Activated B cell treated with CpG ODN at 0.5 μM for 24 hours (primary cell): ENCODE results near the gene PCID2. TPM values are rescaled to one million over a fixed set of nuclear protein-coding genes. Genes with fewer than 3 reads are reported as not detected.

Experiments
- ATAC-seq: fragments of 200-7000 bp; cut with Tn5 transposase; one replicate; pipeline ENCODE4 v1.10.0; 2021; ENCODE audit warnings: low read depth, mild to moderate bottlenecking, moderate library complexity
- CTCF ChIA-PET: fragments of 350-600 bp; sonication (Branson Sonifier 250); formaldehyde crosslinking; loops from one replicate; lab custom pipeline; 2021; ENCODE audit warnings: antibody characterized with exemption; lab: Charles Lee
- POLR2A ChIA-PET: fragments of 350-600 bp; sonication (Branson Sonifier 250); formaldehyde crosslinking; loops from one replicate; lab custom pipeline; 2021; ENCODE audit warnings: antibody characterized with exemption; lab: Charles Lee
- DNase-seq: peaks from one replicate; pipeline ENCODE4 v3.0.0; 2022
- H3K27ac Mint-ChIP-seq: one replicate; pipeline ENCODE4 v1.8.0; 2020; ENCODE audit warnings: mixed read lengths
- H3K27me3 Mint-ChIP-seq: one replicate; pipeline ENCODE4 v1.8.0; 2021; ENCODE audit warnings: mixed read lengths
- H3K36me3 Mint-ChIP-seq: one replicate; pipeline ENCODE4 v1.8.0; 2021; ENCODE audit warnings: low read depth, mixed read lengths
- H3K4me1 Mint-ChIP-seq: one replicate; pipeline ENCODE4 v1.8.0; 2021; ENCODE audit warnings: mixed read lengths
- H3K4me3 Mint-ChIP-seq: one replicate; pipeline ENCODE4 v1.8.0; 2020; ENCODE audit warnings: mild to moderate bottlenecking, mixed read lengths
- H3K9me3 Mint-ChIP-seq: one replicate; pipeline ENCODE4 v1.8.0; 2020; ENCODE audit warnings: mixed read lengths
- intact Hi-C: fragments of 100-400 bp; cut with micrococcal nuclease; formaldehyde crosslinking; loops from one replicate; pipeline ENCODE4 v1.15.1; 2024
- total RNA-seq: library from RNA; stranded (reverse); gene quantifications from 2 replicates; pipeline ENCODE4 v1.2.3, GENCODE V29; 2022
- TF ChIP-seq, protein P1 (sequence below): fragments of 200-600 bp; IDR thresholded peaks from one replicate; pipeline ENCODE4 v1.8.0; 2022; ENCODE audit warnings: antibody characterized with exemption, mild to moderate bottlenecking

PCID2 gene
- total RNA-seq, 1 donor from 2014 or later: 43.1 TPM

GRCh38 chr13:113172419-113172926 is 36.0 kb downstream of the PCID2 start:
- H3K4me1 Mint-ChIP-seq: peaks cover 7% of the 10 kb centered on the region
- no peaks in the 10 kb centered on the region for H3K27me3 Mint-ChIP-seq
- ChIA-PET POLR2A (no interaction called here), CTCF (no interaction called here)
- H3K36me3 Mint-ChIP-seq: peaks cover 61% of the 10 kb centered on the region
- ATAC-seq: no peak
- intact Hi-C loops: no loop called here
- no peak overlapping the region for H3K27ac Mint-ChIP-seq
- TF ChIP-seq, protein P1, sequence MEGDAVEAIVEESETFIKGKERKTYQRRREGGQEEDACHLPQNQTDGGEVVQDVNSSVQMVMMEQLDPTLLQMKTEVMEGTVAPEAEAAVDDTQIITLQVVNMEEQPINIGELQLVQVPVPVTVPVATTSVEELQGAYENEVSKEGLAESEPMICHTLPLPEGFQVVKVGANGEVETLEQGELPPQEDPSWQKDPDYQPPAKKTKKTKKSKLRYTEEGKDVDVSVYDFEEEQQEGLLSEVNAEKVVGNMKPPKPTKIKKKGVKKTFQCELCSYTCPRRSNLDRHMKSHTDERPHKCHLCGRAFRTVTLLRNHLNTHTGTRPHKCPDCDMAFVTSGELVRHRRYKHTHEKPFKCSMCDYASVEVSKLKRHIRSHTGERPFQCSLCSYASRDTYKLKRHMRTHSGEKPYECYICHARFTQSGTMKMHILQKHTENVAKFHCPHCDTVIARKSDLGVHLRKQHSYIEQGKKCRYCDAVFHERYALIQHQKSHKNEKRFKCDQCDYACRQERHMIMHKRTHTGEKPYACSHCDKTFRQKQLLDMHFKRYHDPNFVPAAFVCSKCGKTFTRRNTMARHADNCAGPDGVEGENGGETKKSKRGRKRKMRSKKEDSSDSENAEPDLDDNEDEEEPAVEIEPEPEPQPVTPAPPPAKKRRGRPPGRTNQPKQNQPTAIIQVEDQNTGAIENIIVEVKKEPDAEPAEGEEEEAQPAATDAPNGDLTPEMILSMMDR: no peak
- DNase-seq: no peak
- peaks cover 3% of the 10 kb centered on the region for H3K9me3 Mint-ChIP-seq
- no peak overlapping the region for H3K4me3 Mint-ChIP-seq

DNA sequence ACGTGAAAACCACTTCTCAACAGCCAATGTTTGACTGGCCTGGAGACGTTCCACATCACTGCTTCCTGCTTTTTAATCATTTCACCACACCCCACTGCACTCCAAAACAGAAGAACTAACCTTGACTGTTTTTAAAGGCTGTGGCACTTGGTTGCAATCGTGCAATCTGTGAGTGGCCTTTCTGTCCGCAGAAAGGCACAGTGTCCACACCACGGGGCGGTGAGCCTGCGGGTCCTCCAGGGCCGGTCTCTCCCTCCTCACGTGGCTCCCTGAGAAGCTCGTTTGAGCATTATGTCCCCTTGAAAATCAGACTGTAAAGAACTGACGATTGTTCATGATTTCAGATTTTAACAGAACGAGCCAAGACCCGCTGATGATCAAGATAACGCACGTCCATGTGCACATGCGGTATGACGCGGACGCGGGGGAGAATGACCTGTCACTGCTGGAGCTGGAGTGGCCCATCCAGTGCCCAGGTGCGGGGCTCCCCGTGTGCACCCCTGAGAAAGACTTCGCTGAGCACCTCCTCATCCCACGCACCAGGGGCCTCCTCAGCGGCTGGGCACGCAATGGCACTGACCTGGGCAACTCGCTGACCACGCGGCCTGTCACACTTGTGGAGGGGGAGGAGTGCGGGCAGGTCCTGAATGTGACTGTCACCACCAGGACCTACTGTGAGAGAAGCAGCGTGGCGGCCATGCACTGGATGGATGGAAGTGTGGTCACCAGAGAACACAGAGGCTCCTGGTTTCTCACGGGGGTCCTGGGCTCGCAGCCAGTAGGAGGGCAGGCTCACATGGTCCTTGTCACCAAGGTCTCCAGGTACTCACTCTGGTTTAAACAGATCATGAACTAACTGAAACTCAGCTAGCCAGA is 37.0 kb downstream of the PCID2 start:
- H3K27ac Mint-ChIP-seq: no peak overlapping the region
- ChIA-PET CTCF (no interaction called here), POLR2A (no interaction called here)
- no peak for DNase-seq
- H3K9me3 Mint-ChIP-seq: peaks cover 3% of the 10 kb centered on the region
- H3K27me3 Mint-ChIP-seq: no peaks in the 10 kb centered on the region
- ATAC-seq: no peak
- intact Hi-C loops: no loop called here
- H3K4me3 Mint-ChIP-seq: no peak overlapping the region
- peaks cover 55% of the 10 kb centered on the region for H3K36me3 Mint-ChIP-seq
- TF ChIP-seq, protein P1: no peak
- peaks cover 7% of the 10 kb centered on the region for H3K4me1 Mint-ChIP-seq

DNA sequence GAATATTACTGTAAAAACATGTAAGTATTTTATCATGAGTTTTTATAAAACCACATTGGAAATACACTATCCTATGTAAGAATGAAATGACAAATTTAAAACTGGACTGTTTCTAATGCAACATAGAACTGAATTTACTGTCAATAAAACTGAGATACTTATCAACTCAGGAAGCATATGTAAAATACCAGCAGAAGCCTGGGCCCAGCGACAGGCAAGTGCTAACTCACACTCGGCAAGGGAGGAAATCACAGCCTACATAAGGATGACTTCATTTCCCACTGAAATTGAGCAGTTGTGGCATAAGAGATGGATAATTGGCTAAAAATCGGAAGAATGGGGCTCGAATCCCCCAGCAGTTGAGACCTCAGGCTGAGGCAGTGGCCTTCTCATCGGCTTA is 38.0 kb downstream of the PCID2 start:
- peaks cover 45% of the 10 kb centered on the region for H3K36me3 Mint-ChIP-seq
- ChIA-PET POLR2A (no interaction called here), CTCF (no interaction called here)
- H3K27me3 Mint-ChIP-seq: no peaks in the 10 kb centered on the region
- H3K4me3 Mint-ChIP-seq: no peak overlapping the region
- H3K9me3 Mint-ChIP-seq: peaks cover 3% of the 10 kb centered on the region
- TF ChIP-seq, protein P1: no peak
- no peak for DNase-seq
- intact Hi-C loops: no loop called here
- ATAC-seq: no peak
- H3K4me1 Mint-ChIP-seq: peaks cover 5% of the 10 kb centered on the region
- H3K27ac Mint-ChIP-seq: no peak overlapping the region

DNA sequence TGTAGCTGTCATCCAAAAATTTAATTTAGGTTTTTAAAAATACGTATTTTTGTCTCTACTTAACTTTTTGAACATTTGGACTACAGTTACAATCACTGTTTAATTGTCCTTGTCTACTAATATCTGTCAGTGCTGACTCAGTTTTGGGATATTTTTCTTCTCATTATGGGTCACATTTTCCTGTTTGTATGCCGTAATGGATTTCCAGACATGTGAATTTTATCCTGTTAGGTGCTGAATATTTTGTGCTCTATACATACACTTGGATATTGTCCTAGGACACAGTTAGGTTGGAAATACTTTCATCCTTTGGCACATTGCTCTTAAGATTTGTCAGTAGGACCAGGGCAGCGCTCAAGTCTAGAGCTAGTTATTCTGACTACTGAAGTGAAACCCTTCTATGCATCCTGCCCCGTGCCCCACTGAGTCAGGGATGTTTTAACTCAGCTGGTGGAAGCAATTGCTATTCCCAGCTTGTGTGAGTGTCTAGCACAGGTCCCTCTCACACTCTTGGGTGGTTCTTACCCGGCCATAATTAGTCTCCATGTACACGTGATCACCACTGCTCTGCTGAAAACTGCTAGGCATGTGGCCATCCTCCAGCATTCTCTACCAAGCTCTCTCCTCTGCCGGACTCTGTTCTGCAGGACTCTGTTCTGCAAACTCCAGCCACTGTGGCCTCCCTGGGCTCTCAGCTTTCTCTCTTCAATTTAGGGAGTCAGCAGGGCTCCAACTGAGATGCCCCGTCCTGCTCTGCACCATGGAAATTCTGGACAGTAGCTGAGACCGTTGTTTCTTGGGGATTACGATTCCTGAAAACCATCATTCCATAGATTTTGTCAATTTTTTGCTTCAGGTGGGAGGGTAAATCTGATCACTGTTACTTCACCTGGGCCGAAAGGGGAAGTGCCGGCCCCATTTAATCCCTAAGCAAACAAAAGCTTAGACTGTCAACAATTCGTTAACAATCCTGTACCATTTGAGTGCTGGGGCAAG is 38.9 kb downstream of the PCID2 start:
- POLR2A ChIA-PET: no interaction called here
- TF ChIP-seq, protein P1: no peak
- H3K27me3 Mint-ChIP-seq: no peaks in the 10 kb centered on the region
- peaks cover 3% of the 10 kb centered on the region for H3K9me3 Mint-ChIP-seq
- no peak overlapping the region for H3K27ac Mint-ChIP-seq
- peaks cover 36% of the 10 kb centered on the region for H3K36me3 Mint-ChIP-seq
- intact Hi-C loops: no loop called here
- ATAC-seq (no peak), DNase-seq (no peak)
- peaks cover 5% of the 10 kb centered on the region for H3K4me1 Mint-ChIP-seq
- H3K4me3 Mint-ChIP-seq: no peak overlapping the region
- CTCF ChIA-PET: no interaction called here

- H3K27ac Mint-ChIP-seq: no peak overlapping the region
- no peaks in the 10 kb centered on the region for H3K27me3 Mint-ChIP-seq
- ChIA-PET POLR2A (no interaction called here), CTCF (no interaction called here)
- H3K4me3 Mint-ChIP-seq: no peak overlapping the region
- peaks cover 30% of the 10 kb centered on the region for H3K36me3 Mint-ChIP-seq
- intact Hi-C loops: no loop called here
- H3K9me3 Mint-ChIP-seq: peaks cover 3% of the 10 kb centered on the region
- ATAC-seq: no peak
- DNase-seq: no peak
- TF ChIP-seq, protein P1: no peak
- H3K4me1 Mint-ChIP-seq: peaks cover 5% of the 10 kb centered on the region
Observed at GRCh38 chr13:113168211-113168610, 40.3 kb downstream of the PCID2 start.
